AG09309 (cell line): Measurements from ENCODE around the gene CYB561A3.
A peak's percentile ranks its signal among the peaks of the same experiment; 100 is the strongest.
"Not testable (repeated sequence)": the region's sequence is repeated elsewhere in the genome, so short reads cannot be mapped to it uniquely, and the experiment has no call there.

Experiments used
- DNase-seq: peaks from one replicate; pipeline ENCODE4 v3.0.0-alpha.2; 2010; ENCODE audit warnings: low read depth
- H3K4me3 ChIP-seq: 2 replicates; pipeline ENCODE4 v1.5.1; 2011; ENCODE audit warnings: mild to moderate bottlenecking, low read depth, low read length, moderate library complexity; ENCODE audit not compliant: control insufficient read depth
- TF ChIP-seq, protein P1 (sequence below): IDR thresholded peaks from 2 replicates; pipeline ENCODE4 v1.5.1; 2011; ENCODE audit warnings: mild to moderate bottlenecking, low read depth, low read length, inconsistent platforms; ENCODE audit not compliant: insufficient read depth, control insufficient read depth; ENCODE audit errors: missing control alignments

The CYB561A3 gene

DNA sequence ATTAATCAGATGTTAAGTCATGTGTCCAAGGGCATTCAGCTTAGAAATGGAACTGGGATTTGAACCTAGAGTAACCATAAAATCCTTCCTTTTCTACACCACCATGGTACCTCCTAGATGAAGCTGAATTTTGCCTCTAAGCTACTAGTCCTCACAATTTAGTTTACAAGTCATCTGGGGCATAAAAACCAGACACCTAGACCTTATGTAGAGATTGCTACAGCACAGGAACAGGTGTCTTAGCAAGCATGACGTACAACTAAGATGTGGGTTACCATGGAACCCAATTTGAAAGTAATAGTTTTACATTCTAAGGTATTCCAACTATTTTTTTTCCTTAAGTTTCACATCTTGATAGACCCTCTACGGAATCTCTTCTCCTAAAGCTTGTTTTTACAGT is 39.9 kb upstream of the CYB561A3 start:
- TF ChIP-seq, protein P1, sequence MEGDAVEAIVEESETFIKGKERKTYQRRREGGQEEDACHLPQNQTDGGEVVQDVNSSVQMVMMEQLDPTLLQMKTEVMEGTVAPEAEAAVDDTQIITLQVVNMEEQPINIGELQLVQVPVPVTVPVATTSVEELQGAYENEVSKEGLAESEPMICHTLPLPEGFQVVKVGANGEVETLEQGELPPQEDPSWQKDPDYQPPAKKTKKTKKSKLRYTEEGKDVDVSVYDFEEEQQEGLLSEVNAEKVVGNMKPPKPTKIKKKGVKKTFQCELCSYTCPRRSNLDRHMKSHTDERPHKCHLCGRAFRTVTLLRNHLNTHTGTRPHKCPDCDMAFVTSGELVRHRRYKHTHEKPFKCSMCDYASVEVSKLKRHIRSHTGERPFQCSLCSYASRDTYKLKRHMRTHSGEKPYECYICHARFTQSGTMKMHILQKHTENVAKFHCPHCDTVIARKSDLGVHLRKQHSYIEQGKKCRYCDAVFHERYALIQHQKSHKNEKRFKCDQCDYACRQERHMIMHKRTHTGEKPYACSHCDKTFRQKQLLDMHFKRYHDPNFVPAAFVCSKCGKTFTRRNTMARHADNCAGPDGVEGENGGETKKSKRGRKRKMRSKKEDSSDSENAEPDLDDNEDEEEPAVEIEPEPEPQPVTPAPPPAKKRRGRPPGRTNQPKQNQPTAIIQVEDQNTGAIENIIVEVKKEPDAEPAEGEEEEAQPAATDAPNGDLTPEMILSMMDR = no peak
- no peak overlapping the region for H3K4me3 ChIP-seq
- DNase-seq = no peak

DNA sequence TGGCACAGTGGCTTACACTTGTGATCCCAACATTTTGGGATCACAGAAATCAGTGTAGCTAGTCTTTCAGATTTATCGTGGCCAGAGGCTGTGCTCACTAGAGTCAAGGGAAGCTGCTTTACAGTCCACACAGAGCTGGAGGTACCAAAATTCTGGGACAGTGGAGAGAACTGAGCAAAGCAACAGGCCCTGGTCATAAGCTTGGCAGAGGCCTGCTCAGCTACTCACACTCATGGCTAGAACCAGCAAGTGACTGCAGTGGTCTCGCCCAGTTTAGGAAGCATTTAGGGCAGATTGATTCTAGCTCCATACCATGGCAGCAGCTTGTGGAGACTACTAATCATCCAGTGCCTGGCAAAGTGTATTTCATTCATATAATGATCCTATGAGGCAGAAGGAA is 39.5 kb upstream of the CYB561A3 start:
- no peak for DNase-seq
- no peak overlapping the region for H3K4me3 ChIP-seq
- TF ChIP-seq, protein P1 = no peak

DNA sequence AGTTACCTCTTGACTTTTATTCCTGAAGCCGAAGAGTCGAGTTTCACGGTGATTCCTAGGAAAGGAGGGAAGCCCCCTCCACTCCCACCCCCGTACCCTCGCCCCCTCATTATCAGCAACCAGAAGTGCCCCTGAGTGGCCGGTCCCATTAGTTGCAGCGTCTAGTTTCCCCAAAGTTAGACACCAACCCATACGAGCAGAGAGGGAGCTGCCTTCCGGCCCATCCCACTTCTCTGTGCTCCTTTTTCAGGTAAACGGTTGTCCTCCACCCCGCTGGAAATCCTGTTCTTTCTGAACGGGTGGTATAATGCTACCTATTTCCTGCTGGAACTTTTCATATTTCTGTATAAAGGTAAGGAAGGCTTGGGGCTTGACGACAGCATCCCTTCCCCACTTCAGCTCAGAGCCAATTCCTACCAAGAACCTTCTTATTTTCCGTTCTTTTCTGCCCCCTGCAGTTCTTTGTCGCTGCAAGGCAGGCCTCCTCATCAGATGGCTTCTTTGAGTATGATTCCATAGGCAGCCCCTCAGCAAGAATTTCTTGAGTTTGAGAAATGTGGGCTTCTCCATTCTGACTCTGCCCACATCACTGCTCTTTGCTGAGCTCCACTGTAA is 31.4 kb upstream of the CYB561A3 start:
- no peak for DNase-seq
- TF ChIP-seq, protein P1 = peak; percentile 47
- H3K4me3 ChIP-seq = peak overlapping the region; percentile 92

DNA sequence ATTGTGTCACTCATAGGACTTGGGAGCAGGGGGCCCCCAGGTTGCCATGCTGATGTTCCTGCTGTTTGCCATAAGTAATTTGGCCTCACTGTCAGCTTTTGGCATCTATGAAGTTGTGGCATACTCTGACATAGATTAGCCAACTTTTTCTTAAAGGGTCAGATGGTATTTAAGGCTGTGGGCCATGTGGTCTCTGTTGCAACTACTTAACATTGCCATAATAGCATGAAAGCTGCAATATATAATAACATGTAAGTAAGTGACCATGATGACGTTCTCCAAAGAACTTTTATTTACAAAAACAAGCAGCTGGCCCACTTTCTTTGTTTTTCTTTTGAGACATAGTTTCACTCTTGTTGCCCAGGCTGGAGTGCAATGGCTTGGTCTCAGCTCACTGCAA is 28.5 kb upstream of the CYB561A3 start:
- TF ChIP-seq, protein P1 = no peak
- H3K4me3 ChIP-seq = no peak overlapping the region
- DNase-seq = no peak

DNA sequence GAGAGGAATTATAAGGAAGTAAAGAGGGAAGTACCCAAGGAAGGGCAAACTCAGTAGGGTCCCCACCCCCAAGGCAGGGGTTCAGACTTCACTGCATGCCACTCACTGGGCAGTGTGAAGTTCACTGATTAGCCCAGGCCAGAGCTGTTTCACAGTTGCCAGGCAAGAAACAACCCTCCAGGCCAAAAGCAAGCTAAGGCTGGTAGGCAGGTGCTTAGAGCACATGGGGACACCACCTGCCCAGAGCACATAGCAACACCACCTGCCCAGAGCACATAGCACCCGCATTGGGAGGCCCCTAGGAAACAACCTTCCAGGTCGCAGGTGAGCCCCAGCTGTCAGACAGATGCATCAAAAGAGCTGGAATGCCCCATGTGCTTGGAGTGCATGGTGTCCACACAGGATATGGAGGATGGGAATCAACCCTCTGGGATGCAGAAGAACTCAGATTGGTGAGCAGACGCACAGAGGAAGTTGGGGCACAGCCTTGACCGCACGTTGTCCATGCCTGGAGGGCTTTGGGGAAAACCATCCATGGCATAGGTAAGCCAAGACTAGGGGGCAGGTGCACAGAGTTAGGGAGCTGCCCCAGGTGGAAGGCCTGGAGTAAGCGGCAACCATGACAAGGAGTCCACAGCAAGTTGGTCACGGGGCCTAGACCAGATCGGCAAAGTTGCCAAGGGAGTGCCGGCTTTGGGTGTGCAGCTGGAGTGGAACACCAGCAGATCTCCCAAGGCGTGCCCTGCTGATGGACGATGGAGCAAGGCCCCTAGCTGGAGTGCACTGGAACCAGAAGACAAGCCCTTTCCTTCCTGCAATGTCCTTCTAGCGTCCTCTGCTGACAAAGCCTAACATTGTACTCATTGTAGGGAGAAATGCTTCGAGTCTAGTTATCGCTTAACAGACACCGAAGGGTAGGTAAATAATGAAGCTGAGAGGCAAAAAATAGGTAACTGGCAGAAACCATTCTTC is 22.9 kb upstream of the CYB561A3 start:
- no peak for DNase-seq
- no peak overlapping the region for H3K4me3 ChIP-seq
- TF ChIP-seq, protein P1 = peak; percentile 56

DNA sequence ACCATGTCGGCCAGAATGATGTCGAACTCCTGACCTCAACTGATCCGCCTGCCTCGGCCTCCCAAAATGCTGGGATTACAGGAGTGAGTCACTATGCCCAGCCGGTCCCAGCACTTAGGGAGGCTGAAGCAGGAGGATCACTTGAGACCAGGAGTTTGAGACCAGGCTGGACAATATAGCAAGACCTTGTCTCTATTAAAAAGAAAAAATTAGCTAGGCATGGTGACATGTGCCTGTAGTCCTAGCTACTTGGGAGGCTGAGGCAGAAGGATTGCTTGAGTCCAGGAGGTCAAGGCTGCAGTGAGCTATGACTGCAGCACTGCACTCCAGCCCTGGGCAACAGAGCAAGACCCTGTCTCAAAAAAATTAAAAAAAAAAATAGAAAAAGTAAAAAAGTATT is 22.2 kb upstream of the CYB561A3 start:
- not testable (repeated sequence) for H3K4me3 ChIP-seq, DNase-seq

DNA sequence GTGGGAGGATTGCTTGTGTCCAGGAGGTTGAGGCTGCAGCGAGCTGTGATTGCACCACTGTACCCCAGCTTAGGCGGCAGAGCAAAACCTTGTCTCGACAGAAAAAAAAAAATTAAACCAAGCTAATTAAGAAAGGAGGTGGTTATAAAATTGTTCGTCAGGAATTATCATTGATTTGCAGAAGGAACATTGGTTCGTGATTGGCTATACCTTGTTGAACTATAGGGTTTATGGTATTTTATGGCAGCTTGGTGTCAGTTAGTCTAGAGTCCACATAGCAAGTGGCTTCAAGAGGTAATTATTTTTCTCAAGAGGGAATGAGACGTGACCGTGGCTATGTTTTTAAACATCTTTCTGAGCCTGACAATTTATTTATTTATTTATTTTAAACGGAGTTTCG is 19.2 kb upstream of the CYB561A3 start:
- H3K4me3 ChIP-seq = no peak overlapping the region
- no peak for DNase-seq
- TF ChIP-seq, protein P1 = no peak
